GM04503 (cell line): ENCODE results near the gene ZNF628.
A peak's percentile ranks its signal among the peaks of the same experiment; 100 is the strongest.

Source experiments
- DNase-seq: peaks from one replicate; pipeline ENCODE4 v3.0.0-alpha.2; 2012; ENCODE audit warnings: low read depth

ZNF628 gene

GRCh38 chr19:55497763-55498162 lies 21.3 kb downstream of the ZNF628 start:
- no peak for DNase-seq

- DNase-seq: no peak
Observed at GRCh38 chr19:55498246-55498840, 21.9 kb downstream of the ZNF628 start.

- DNase-seq: no peak
Observed at GRCh38 chr19:55500368-55500952, 24.0 kb downstream of the ZNF628 start.

- no peak for DNase-seq
Observed at GRCh38 chr19:55502197-55502952, 26.0 kb downstream of the ZNF628 start.

GRCh38 chr19:55503157-55503501 lies 26.7 kb downstream of the ZNF628 start:
- no peak for DNase-seq

GRCh38 chr19:55503502-55504251 lies 27.3 kb downstream of the ZNF628 start:
- no peak for DNase-seq

- no peak for DNase-seq
Observed at GRCh38 chr19:55504252-55504603, 27.8 kb downstream of the ZNF628 start.

GRCh38 chr19:55504981-55505380 lies 28.6 kb downstream of the ZNF628 start:
- no peak for DNase-seq

GRCh38 chr19:55508120-55508519 lies 31.7 kb downstream of the ZNF628 start:
- no peak for DNase-seq

- peak; percentile 35 for DNase-seq
Observed at GRCh38 chr19:55516878-55517620, 40.6 kb downstream of the ZNF628 start.

GRCh38 chr19:55519451-55520311 lies 43.3 kb downstream of the ZNF628 start:
- peak; percentile 70 for DNase-seq

- no peak for DNase-seq
Observed at GRCh38 chr19:55520691-55521292, 44.4 kb downstream of the ZNF628 start.

GRCh38 chr19:55525289-55526101 lies 49.1 kb downstream of the ZNF628 start:
- DNase-seq: no peak

- peak; percentile 20 for DNase-seq
Observed at GRCh38 chr19:55526216-55527196, 50.1 kb downstream of the ZNF628 start.

GRCh38 chr19:55527197-55528029 lies 51.0 kb downstream of the ZNF628 start:
- DNase-seq: no peak

GRCh38 chr19:55528030-55528803 lies 51.8 kb downstream of the ZNF628 start:
- no peak for DNase-seq
